ENCODE results near the gene TSHZ2. TPM values are rescaled to one million over a fixed set of nuclear protein-coding genes. Genes with fewer than 3 reads are reported as not detected.

TSHZ2 gene
- polyA plus RNA-seq, 12 donors, result 8.0 to 36.9 (median 14.7) TPM; not detected in 1

DNA sequence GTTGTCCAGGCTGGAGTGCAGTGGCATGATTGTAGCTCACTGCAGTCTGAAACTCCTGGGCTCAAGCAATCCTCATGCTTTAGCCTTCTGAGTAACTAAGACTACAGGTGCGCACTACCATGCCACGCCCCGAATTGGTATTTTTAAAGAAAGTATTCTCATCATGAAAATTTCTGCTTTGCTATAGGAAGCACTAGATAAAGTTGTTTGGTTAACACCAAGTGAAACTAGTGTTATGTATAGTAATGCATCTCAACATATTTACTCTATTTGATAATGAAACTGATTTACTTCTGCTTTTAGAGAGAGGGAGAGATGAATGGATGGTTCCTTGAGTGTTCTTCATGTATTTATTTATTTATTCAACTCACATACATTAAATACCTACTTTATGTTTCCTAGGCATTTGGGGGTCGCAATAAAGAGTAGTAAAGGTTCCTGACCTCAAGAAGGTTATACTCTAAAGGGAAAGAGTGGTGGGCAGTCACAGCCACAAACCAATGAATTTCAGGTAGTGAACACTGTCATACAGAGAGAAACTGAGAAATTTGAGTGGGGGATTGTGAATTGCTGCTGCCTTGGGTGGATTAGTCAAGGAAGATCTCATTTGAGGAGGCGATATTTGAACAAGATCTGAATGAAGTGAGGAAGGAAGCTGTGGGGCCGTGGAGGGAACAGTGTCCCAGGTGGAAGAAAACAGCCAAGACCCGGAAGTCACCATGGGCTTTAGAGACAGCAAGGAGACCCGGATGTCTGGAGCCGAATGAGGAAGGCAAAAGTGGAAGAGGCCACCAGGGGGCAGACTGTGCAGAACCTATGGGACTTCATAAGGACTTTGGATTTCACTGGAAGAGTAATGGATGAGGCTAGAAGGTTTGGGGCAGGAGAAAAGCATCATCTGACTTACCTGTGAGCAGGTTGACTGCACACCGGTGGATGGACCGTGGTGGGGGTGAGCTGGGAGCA, 185.6 kb downstream of the TSHZ2 start:
- DNase-seq, result no peak

DNA sequence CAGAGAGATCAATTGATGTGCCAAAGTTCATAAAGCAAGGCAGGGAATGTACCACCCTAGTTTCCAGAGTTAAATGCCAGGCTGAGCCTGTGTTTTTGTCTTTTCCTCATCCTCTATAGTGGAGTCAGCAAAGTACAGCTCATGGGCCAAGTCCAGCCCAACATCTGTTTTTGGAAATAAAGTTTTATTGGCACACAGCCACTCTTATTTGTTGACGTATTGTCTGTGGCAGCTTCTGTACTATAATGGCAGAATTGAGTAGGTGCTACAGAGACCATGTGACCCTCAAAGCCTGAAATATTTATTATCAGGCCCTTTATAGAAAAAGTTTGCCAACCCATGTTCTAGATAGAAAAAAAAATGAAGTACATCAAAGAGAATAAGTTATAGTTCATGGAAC, 187.0 kb downstream of the TSHZ2 start:
- no peak for DNase-seq

GRCh38 chr20:53161073-53161472, 188.9 kb downstream of the TSHZ2 start:
- no peak for DNase-seq

GRCh38 chr20:53161473-53161872, 189.3 kb downstream of the TSHZ2 start:
- no peak for DNase-seq

DNA sequence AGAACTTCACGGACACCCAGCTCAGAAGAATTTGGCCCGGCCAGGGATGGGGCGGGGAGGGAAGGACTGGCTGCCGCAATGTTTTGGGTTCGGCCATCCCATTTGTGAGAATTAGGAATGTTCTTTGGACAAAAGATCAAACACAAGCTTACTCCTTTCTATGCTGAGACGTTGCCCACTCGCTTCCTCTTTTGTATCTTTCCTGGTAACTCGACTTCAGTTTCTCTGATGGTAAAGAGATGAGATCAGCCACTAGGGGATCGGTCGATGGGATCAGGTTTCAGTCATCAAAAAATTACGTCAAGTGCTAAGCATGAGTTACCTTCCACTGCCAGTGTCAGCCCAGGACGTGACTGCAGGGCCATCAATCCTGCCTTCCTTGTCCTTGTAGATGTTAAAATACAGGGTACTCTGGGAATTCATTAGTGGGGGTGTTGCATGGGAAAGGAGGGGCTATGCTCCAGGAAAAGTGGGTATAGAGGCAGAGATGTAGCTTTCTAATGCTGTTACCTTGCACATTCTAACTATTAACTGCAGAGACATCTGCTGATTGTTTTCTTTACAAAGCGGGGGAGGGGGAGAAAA, 190.2 kb downstream of the TSHZ2 start:
- peak; percentile 78 for DNase-seq

DNA sequence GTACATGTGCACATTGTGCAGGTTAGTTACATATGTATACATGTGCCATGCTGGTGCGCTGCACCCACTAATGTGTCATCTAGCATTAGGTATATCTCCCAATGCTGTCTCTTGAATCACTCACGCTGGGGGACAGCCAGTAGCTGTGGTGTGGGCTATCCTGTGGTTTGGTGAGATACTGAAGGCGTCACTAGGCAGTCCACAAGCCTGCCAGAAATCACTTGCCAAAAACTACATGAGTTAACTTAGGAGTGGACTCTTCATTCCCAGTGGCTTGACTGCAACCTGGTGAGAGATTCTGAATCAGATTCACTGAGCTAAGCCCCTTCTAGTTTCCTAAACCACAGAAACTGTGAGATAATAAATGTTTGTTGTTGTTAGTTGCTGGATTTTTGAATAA, 191.3 kb downstream of the TSHZ2 start:
- no peak for DNase-seq

GRCh38 chr20:53164072-53164471, 191.9 kb downstream of the TSHZ2 start:
- DNase-seq, result no peak

DNA sequence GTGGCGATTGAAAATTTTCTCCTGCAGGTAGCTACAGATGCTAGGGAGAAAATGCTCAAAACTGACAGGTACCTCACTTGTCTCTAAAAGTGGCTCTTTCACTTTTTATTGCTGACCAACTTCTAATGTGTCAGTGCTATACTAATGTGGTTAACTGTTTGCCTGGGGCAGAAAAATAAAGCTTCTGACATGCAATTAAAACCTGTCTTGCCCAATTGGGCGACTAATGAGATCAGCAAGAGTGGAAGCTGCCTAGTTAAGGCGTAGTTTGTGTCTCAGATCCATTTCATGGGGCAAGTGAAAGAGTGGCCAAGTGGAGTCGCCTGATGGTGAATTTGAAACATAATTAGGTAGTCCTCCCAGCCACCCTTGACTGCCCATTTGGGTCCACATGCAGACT, 193.3 kb downstream of the TSHZ2 start:
- no peak for DNase-seq

GRCh38 chr20:53168491-53168890, 196.3 kb downstream of the TSHZ2 start:
- no peak for DNase-seq

DNA sequence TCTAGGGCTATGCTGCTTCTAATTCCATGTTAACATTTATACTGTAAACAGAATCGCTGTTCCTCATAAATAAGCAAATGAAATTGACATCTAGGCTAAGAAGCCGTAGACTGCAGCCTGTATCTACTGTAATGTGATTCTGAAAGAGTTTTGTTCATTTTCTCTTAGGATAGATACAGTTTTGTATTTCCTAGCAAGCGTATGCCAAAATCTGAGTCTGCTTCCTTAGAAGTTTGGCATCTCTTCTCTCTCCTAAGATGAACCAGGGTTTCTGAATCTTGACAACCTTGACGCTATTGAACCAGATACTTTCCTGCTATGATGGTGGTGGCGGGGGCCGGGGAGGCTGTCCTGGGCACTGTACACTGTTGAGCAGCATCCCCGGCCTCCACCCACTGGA, 198.0 kb downstream of the TSHZ2 start:
- DNase-seq, result no peak

GRCh38 chr20:53171065-53171464, 198.9 kb downstream of the TSHZ2 start:
- DNase-seq, result no peak

DNA sequence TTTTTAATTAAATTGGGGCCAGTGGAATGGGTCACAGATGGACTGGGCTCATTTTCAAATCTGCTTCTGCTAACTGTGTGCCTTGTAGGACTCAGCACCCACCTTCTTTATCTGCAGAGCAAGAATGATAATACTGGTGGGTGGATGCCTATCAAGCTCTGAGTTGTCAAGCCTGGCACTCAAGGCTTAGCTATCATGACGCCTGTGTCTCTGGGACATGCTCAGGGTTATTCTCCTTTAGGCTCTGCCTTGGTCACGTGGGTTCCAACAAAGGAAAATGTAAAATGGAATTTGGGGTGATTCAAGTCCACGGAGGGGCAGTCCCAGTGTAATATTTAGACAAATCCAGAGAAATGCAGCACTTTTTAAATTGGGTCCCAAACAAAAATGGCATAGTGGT, 202.3 kb downstream of the TSHZ2 start:
- no peak for DNase-seq

GRCh38 chr20:53175135-53175780, 203.1 kb downstream of the TSHZ2 start:
- DNase-seq, result no peak

- no peak for DNase-seq
Measured at GRCh38 chr20:53176134-53176533, 204.0 kb downstream of the TSHZ2 start.

DNA sequence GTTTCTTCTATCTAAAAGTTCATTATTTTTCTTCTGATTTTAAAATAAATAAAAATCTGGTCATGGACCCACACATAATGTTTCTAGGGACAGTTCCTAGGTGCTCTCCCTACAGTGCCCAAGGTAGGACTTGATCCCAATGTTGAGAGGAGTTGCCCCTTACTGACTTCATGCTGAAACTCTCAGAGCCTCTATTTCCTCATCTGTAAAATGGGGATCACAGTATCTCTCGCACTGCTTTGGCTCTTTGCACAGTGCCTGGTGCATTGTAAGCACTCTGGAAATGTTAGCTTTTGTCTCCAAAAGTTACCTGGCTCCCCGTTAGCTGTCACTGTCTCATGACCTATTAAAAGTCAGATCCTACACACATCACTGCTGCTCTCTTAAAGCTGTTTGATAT, 205.5 kb downstream of the TSHZ2 start:
- DNase-seq, result no peak

DNA sequence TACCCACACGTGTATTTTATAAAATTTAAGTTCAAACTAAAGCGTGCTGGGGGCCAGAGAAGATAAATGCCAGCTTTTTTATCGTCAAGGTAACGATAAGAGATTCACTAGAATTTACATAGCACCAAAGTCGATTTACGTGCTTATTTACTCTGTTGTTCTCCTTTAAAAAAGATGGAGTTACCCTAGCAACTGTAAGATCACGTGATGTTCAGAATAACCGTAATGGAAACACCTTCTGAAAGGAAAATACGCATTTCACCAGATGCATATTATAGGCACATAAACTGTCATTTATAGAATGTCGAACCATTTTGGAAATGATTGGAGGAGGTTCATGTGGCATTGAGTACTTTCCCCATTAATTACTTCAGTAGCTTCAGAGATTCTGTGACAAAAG, 207.6 kb downstream of the TSHZ2 start:
- no peak for DNase-seq

- DNase-seq, result no peak
Measured at GRCh38 chr20:53180928-53181362, 208.8 kb downstream of the TSHZ2 start.

DNA sequence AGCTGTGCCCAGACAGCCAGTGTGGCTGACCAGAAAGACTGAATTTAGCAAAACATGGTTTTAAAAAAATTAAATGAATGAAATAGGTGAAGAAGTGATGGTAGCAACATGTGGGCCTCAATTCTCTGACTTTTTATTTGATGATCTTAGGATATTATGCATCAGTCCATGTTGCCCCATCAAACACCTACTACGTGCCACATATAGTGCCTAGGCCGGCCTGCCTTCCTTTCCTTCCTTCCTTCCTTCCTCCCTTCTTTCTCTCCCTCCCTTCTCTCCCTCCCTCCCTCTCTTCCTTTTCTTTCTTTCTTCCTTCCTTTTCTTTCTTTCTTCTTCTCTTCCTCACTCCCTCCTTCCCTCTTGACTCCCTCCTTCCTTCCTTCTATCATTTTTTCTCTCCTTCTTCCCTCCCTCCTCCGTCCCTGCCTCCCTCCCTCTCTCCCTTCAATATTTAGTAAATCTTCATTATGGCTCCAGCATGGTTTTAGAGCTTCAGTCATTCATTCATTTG, 209.8 kb downstream of the TSHZ2 start:
- DNase-seq, result no peak

DNA sequence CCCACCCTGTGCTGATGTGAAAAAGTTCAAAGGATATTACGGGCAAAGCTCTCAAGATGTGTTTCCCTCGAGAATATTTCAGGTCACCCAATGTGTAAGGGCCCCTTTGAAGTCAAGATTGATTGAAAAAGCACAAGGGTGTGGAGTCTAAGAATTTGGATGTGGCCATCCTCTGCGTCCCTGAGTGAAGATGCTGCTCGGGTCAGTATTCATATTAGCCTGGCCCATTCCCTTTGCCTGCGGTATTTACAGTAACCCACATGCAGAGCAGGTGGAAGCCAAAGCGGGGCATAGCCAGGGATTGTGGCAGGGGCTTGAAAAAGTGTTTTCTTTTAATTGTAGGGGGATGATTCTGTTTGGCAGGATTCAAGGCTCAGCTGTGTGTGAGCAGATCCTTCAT, 211.0 kb downstream of the TSHZ2 start:
- no peak for DNase-seq

DNA sequence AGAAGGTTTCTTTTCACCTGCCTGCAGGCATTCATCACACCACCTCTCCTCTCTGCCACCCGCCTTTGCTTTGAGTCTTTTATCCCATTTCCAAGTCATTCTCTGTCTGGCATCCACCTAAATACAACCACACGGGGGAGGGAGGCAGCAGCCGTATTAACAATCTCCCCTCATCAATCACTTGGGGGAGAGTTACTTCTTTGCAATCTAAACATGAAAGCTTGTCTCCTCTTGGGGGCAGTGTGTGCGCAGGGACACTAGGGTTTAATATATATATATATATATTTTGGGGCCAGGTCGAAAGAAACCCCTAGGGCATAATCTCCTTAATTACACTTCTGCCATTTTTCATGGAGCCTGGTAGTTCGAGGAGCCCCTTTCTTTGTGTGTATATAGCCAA, 214.5 kb downstream of the TSHZ2 start:
- no peak for DNase-seq

GRCh38 chr20:53187392-53188068, 215.4 kb downstream of the TSHZ2 start:
- DNase-seq, result no peak

- no peak for DNase-seq
Measured at GRCh38 chr20:53190225-53190624, 218.1 kb downstream of the TSHZ2 start.

Measured in muscle of arm (tissue), 12 donors.